OCI-LY7 (cell line): ENCODE results near the gene CADM2. TPM values are rescaled to one million over a fixed set of nuclear protein-coding genes. Genes with fewer than 3 reads are reported as not detected.

Experiments used
- BruUV-seq: library from RNA; stranded (reverse); fragments of 400-500 nt; replicated peaks from 2 replicates; lab custom pipeline; 2021; lab: Mats Ljungman, UMichigan
- CTCF ChIA-PET: fragments of 300-600 bp; sonication (Branson Sonifier 250); formaldehyde crosslinking; loops from one replicate; lab custom pipeline; 2022; ENCODE audit warnings: antibody characterized with exemption; ENCODE audit not compliant: unreplicated experiment; lab: Charles Lee
- POLR2A ChIA-PET: fragments of 300-600 bp; sonication (Branson Sonifier 250); formaldehyde crosslinking; loops from one replicate; lab custom pipeline; 2022; ENCODE audit warnings: antibody characterized with exemption; lab: Charles Lee
- DNase-seq: peaks from one replicate; pipeline ENCODE4 v3.0.0-alpha.2; 2015; ENCODE audit warnings: low spot score
- H2AFZ ChIP-seq: fragments of 200-600 bp; sonication (generic), shearing (Covaris generic); 2 replicates; pipeline ENCODE4 v1.6.1; 2014; ENCODE audit warnings: mild to moderate bottlenecking, antibody characterized with exemption, low read length, moderate library complexity
- H3K27ac ChIP-seq: fragments of 200-600 bp; sonication (generic); 2 replicates; pipeline ENCODE4 v1.5.1; 2014; ENCODE audit warnings: mixed run types, low read depth, mild to moderate bottlenecking, moderate library complexity, low read length, inconsistent platforms; ENCODE audit not compliant: poor library complexity, severe bottlenecking
- H3K36me3 ChIP-seq: fragments of 200-600 bp; sonication (generic); 2 replicates; pipeline ENCODE4 v1.6.1; 2014; ENCODE audit warnings: mild to moderate bottlenecking, antibody characterized with exemption, low read length, moderate library complexity, mixed read lengths; ENCODE audit not compliant: insufficient read depth
- H3K4me1 ChIP-seq: fragments of 200-600 bp; sonication (generic); 2 replicates; pipeline ENCODE4 v1.5.1; 2014; ENCODE audit warnings: mild to moderate bottlenecking, low read length; ENCODE audit not compliant: insufficient read depth, poor library complexity, severe bottlenecking
- H3K4me2 ChIP-seq: fragments of 200-600 bp; sonication (generic); 2 replicates; pipeline ENCODE4 v1.6.1; 2014; ENCODE audit warnings: mild to moderate bottlenecking, low read length
- H3K4me3 ChIP-seq: fragments of 200-600 bp; sonication (generic); 2 replicates; pipeline ENCODE4 v1.5.1; 2014; ENCODE audit warnings: mild to moderate bottlenecking, low read depth, low read length; ENCODE audit not compliant: poor library complexity, severe bottlenecking
- H3K79me2 ChIP-seq: fragments of 200-600 bp; sonication (generic); 2 replicates; pipeline ENCODE4 v1.6.1; 2016; ENCODE audit warnings: low read depth, mild to moderate bottlenecking, low read length, moderate library complexity, mixed read lengths; ENCODE audit not compliant: insufficient read depth
- H3K9me2 ChIP-seq: fragments of 200-600 bp; sonication (generic); 2 replicates; pipeline ENCODE4 v1.6.1; 2016; ENCODE audit warnings: mild to moderate bottlenecking, low read length, mixed read lengths; ENCODE audit not compliant: insufficient read depth
- H3K9me3 ChIP-seq: fragments of 200-600 bp; sonication (generic); 2 replicates; pipeline ENCODE4 v1.6.1; 2014; ENCODE audit warnings: mild to moderate bottlenecking, mixed run types, low read length, mixed read lengths
- H4K20me1 ChIP-seq: fragments of 200-600 bp; sonication (generic); 2 replicates; pipeline ENCODE4 v1.6.1; 2014; ENCODE audit warnings: mild to moderate bottlenecking, antibody characterized with exemption, low read length, moderate library complexity, mixed read lengths; ENCODE audit not compliant: insufficient read depth
- EZH2phosphoT487 ChIP-seq: fragments of 200-600 bp; sonication (generic); IDR thresholded peaks from 2 replicates; pipeline ENCODE4 v1.6.1; 2018; ENCODE audit warnings: low read depth, borderline replicate concordance, mild to moderate bottlenecking, mixed run types, antibody characterized with exemption, low read length, moderate library complexity, mixed read lengths
- intact Hi-C: fragments of 100-400 bp; cut with micrococcal nuclease; formaldehyde crosslinking; loops from one replicate; pipeline ENCODE4 v1.10.0; 2022; ENCODE audit not compliant: unreplicated experiment
- total RNA-seq, 2 experiments: library from RNA; depleted of rRNA in 1 of 2; stranded (reverse); fragments of >200 nt in 1 of 2; shearing (Covaris generic) in 1 of 2; gene quantifications; 2 replicates each; pipeline ENCODE4 v1.2.3, GENCODE V29; 2014 to 2022
- TF ChIP-seq, protein P1 (sequence below): fragments of 200-600 bp; sonication (generic); conservative IDR thresholded peaks from 2 replicates; pipeline ENCODE4 v1.5.1; 2014; ENCODE audit warnings: mild to moderate bottlenecking, antibody characterized with exemption, low read length, moderate library complexity, mixed read lengths

The CADM2 gene
- total RNA-seq, 2 experiments from 2014 or later: not detected

DNA sequence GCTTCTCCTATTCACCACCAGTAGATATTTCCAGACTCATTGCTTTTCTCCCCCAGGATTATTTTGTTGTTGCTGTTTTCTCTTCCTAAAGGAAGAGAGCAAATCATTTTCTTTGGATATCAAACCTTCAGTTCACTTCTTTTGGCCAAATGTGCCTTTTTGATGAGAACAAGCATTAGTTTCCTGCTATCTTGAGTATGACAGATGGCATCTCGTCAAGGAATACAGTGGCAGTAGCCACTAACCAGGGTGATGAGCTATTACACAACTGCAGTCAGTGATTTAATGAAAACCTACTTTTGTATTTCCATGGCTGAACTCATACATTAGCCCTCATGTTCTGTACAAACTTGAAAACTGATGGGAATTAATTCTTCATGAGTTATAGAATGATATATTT is 354.6 kb downstream of the CADM2 start:
- TF ChIP-seq, protein P1, sequence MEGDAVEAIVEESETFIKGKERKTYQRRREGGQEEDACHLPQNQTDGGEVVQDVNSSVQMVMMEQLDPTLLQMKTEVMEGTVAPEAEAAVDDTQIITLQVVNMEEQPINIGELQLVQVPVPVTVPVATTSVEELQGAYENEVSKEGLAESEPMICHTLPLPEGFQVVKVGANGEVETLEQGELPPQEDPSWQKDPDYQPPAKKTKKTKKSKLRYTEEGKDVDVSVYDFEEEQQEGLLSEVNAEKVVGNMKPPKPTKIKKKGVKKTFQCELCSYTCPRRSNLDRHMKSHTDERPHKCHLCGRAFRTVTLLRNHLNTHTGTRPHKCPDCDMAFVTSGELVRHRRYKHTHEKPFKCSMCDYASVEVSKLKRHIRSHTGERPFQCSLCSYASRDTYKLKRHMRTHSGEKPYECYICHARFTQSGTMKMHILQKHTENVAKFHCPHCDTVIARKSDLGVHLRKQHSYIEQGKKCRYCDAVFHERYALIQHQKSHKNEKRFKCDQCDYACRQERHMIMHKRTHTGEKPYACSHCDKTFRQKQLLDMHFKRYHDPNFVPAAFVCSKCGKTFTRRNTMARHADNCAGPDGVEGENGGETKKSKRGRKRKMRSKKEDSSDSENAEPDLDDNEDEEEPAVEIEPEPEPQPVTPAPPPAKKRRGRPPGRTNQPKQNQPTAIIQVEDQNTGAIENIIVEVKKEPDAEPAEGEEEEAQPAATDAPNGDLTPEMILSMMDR: no peak
- TF ChIP-seq EZH2phosphoT487: no peak
- POLR2A ChIA-PET: interaction anchor here (0.7 kb wide), 1 partner anchor 10 kb away, joined by 3 read pairs; no protein-coding TSS in a partner anchor

DNA sequence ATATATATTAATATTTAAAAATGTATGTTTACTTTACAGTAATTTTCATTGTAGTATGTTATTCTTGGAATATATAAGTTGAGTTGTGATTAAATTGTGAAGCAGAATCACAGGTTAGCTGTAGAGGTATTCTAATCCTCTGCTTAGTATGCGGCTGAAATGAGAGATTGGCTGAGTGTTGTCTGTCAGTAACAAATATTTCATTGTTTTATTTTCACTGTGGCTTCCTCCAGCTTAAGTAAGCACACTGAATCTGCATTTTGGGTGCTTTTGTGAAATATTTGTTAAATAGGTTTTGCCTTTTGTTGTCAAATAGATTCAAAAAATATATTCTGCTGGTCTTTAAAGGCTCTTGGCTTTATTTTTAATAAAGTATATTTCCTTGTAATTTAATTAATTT is 357.5 kb downstream of the CADM2 start:
- no peaks in the 10 kb centered on the region for H3K4me1 ChIP-seq
- H3K4me3 ChIP-seq: no peak overlapping the region
- BruUV-seq: no TSS peak
- TF ChIP-seq EZH2phosphoT487: no peak
- TF ChIP-seq, protein P1: no peak
- H3K4me2 ChIP-seq: no peak overlapping the region
- DNase-seq: no peak
- no peaks in the 10 kb centered on the region for H3K9me2 ChIP-seq
- H3K36me3 ChIP-seq: no peaks in the 10 kb centered on the region
- no peak overlapping the region for H2AFZ ChIP-seq
- intact Hi-C loops: no loop called here
- no peak overlapping the region for H3K27ac ChIP-seq
- ChIA-PET CTCF (no interaction called here), POLR2A (interaction anchor here (0.6 to 0.7 kb wide), 2 partner anchors 65 to 112 kb away, joined by 3 to 5 read pairs; no protein-coding TSS in a partner anchor)
- no peaks in the 10 kb centered on the region for H3K9me3 ChIP-seq
- no peaks in the 10 kb centered on the region for H4K20me1 ChIP-seq
- H3K79me2 ChIP-seq: no peaks in the 10 kb centered on the region

More for the DNA sequence above, 354.6 kb downstream of the CADM2 start:
- DNase-seq: no peak
- intact Hi-C loops: no loop called here
- Histone ChIP-seq H3K9me2 (no peaks in the 10 kb centered on the region), H3K4me3 (no peak overlapping the region), H2AFZ (no peak overlapping the region), H3K4me2 (no peak overlapping the region), H3K36me3 (no peaks in the 10 kb centered on the region), H4K20me1 (no peaks in the 10 kb centered on the region), H3K27ac (no peak overlapping the region), H3K79me2 (no peaks in the 10 kb centered on the region), H3K9me3 (no peaks in the 10 kb centered on the region), H3K4me1 (no peaks in the 10 kb centered on the region)
- no TSS peak for BruUV-seq
- CTCF ChIA-PET: no interaction called here

DNA sequence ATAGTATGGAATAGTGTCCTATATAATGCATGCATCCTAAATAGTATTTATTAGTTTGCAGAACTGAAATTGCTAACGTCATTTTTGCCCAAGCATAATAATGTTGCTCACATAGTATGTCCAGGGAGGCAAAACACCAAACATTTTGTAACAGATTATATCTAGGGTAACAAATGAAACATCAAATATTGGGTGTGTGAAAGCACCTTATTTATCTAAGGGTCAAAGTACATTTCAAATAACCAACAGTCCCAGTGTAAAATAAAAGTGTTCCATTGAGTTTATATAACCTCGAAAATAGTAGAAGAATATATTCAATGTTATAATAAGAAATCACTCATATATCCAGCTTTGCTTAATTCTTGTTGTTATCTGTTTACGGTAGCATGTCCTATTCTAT is 363.1 kb downstream of the CADM2 start:
- no peaks in the 10 kb centered on the region for H4K20me1 ChIP-seq
- H3K9me3 ChIP-seq: no peaks in the 10 kb centered on the region
- TF ChIP-seq, protein P1: no peak
- no peak for TF ChIP-seq EZH2phosphoT487
- POLR2A ChIA-PET: no interaction called here
- H3K4me3 ChIP-seq: no peak overlapping the region
- no peaks in the 10 kb centered on the region for H3K9me2 ChIP-seq
- no peaks in the 10 kb centered on the region for H3K4me1 ChIP-seq
- CTCF ChIA-PET: no interaction called here
- no TSS peak for BruUV-seq
- no peak overlapping the region for H3K4me2 ChIP-seq
- intact Hi-C loops: no loop called here
- H3K36me3 ChIP-seq: no peaks in the 10 kb centered on the region
- H3K79me2 ChIP-seq: no peaks in the 10 kb centered on the region
- DNase-seq: no peak
- H3K27ac ChIP-seq: no peak overlapping the region
- H2AFZ ChIP-seq: no peak overlapping the region
